NCI-H2227 treated with DMSO at 0.1 percent for 48 hours (cell line): ENCODE data around the gene TBX2.
"Not testable (repeated sequence)": the region's sequence is repeated elsewhere in the genome, so short reads cannot be mapped to it uniquely, and the experiment has no call there.

Experiments
- DNase-seq: peaks from one replicate; lab custom pipeline; 2025; lab: John Stamatoyannopoulos, UW

Gene TBX2

DNA sequence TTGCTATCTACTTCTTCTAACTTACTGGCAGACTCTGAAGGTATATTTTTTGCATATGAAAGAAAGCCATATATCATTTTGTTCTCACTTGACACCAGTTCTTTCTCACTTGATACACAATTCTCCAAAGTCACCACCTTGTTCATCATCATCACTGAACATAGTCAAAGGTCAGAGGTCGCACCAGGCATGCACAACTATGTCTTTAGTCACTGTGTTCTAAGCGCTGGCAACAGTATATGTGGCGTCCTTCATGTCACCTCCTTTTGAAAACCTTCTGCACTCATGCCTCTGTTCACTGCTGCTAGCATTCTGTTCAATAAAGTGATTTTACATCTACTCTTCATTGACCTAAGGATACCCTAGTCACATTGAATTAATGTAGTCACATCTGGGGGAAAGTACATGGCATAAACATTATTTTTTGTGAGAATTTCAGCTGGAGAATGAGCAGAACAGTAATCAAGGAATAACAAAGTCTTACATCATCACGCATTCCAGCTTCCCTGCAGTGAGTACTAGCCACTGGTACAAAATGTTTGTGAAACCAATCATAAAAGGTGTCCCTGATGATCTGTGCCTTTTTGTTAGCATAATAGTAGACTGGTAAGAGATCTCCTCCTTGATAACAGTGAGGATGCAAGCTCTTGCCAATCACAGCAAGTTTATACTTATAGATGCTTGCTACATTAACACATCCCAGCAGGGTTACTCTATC lies 32.1 kb downstream of the TBX2 start:
- no peak for DNase-seq

DNA sequence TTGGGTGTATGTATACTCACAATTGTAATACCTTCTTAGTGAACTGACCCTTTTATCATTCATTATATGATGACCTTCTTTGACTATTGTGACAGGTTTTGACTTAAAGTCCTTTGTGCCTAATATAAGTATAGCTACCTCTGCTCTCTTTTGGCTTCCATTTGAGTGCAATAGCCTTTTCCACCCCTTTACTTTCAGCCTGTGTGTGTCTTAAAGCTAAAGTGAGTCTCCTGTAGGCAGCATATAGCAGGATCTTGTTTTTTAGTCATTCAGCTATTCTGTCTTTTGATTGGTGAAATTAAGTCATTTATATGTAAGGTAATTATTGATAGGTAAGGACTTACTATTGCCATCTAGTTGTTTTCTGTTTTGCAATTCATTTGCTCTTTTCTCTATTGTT lies 36.6 kb downstream of the TBX2 start:
- DNase-seq, result no peak

GRCh38 chr17:61436995-61437704 lies 37.5 kb downstream of the TBX2 start:
- no peak for DNase-seq

DNA sequence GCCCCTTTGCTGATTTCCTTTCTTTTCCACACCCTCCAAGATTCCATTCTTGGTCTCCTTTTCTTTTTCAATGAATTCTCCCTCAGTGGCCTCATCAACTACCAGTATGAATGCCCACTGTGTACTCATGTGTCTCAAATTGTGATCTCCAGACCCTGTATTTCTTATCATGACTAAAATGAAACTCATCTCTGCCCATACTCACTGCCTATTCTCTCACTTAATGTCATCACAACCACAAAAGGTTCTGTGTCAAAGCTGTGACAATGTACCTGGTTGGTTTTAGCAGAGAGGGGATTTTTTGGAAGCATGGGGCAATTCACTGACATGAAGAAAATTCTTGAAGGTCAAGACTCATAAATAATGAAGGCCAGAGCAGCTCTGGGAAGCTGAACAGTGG lies 41.1 kb downstream of the TBX2 start:
- no peak for DNase-seq

GRCh38 chr17:61441507-61441906 lies 41.9 kb downstream of the TBX2 start:
- DNase-seq, result not testable (repeated sequence)

GRCh38 chr17:61442136-61442775 lies 42.6 kb downstream of the TBX2 start:
- no peak for DNase-seq

GRCh38 chr17:61442878-61443474 lies 43.3 kb downstream of the TBX2 start:
- no peak for DNase-seq

DNA sequence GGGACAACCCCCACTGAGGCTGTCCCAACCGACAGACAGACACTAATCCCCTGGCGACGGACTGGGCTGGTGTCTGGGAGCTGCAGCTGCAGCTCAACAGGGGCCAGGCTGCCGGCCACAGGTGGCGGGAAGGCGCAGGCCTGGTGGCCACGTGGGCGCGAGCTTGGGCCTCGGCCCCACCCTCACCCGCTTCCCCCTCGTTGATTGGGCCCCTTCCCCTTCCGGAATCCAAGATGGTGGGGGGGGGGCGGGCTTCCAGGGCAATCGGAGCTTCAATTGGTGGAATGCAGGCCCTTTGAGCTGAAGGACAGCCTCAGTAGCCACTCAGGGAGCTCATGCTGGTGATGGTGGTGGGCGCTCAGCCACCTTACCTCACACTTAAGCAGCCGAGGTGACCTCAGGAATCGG lies 43.8 kb downstream of the TBX2 start:
- DNase-seq, result no peak

- DNase-seq, result no peak
These were observed 44.4 kb downstream of the TBX2 start for GRCh38 chr17:61444075-61444474.

DNA sequence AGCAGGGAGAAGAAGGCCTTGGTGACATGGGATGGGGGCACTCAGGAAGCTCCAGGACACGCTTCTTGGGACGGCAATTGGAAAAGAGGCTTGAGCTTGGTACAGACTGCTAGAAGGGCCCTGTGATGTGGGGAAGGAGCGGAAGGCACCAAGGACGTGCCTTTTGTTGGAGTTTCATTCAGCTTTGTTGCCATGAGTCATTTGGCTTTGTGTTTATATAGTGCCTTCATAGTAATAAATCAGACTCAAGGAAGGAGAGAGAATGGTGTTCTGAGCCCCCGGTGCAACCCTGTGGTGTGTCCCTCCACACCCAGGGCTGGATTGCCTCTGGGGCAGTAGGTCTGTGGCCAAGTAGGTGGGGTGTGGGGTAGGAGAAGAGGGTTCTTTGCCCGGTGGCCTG lies 45.2 kb downstream of the TBX2 start:
- DNase-seq, result no peak

- DNase-seq, result no peak
These were observed 47.7 kb downstream of the TBX2 start for GRCh38 chr17:61447358-61447757.

DNA sequence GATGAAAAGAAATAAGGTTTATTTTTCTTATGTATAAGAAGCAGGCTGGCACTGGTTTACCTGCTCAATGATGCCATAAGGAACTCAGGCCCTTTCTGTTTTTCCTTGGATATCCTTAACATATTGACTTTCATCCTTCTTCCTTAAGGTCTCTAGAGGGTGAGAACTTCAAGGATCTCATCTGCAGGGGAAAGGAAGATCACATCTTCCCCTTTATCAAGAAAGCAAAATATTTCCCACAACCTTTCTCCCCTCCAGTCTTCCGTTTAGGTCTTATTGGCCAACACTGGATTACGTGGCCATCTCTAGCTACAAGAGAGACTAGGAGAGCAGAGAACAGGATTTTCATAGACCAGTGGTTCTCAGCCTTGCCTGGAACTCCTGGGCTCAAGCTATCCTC lies 48.4 kb downstream of the TBX2 start:
- no peak for DNase-seq

DNA sequence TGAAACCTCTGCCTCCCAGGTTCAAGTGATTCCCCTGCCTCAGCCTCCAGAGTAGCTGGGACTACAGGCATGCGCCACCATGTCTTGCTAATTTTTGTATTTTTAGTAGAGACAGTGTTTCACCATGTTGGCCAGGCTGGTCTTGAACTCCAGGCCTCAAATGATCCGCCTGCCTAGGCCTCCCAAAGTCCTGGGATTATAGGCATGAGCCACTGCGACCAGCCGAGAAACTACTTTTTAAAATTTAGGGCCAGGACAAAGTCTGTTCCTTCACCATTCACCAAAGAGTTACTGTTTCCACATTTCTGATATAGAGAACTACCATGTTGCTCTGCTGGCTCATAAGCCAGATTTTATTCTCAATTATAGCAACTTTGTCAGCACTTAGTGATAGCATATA lies 49.5 kb downstream of the TBX2 start:
- not testable (repeated sequence) for DNase-seq

GRCh38 chr17:61449707-61450640 lies 50.3 kb downstream of the TBX2 start:
- no peak for DNase-seq

- DNase-seq, result no peak
These were observed 51.2 kb downstream of the TBX2 start for GRCh38 chr17:61450641-61451537.

DNA sequence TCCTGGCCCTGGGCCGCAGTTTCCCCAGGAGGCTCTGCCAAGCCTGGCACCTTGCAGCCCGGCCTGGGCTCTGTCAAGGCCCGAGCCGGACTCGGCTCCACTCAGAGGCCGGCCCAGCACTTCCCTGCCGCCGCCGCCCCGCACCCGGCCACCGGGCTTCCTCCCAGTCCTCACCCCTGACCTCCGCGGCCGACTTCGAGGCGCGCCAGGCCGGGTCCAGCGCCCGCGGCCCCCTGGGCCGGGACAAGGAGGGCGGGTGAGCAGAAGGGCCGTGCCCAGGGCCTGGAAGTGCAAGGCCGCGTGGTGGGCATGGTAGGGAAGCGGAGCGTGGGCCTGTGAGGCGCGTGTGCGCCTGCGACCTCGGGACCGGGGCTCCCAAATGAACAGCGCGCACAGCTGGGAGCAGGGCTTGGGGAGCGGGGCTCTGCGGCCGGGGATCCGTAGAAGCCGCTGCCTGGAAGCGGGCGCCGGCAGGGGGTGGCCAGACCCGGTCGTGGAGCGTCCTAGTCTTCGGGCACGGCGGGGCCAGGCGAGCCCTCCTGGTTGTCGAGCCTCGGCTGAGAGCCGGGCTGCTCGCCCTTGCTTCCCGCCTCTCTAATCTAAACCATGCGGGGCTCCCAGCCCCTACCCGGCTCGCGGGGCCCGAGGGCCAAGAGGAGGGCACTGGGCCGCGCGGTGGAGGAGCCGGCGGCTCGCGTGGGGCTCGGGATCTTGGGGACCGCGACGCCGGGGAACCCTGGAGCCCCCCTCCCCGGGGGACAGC lies 52.1 kb downstream of the TBX2 start:
- no peak for DNase-seq

- no peak for DNase-seq
These were observed 53.0 kb downstream of the TBX2 start, which contains the start of gene TBX4 for GRCh38 chr17:61452301-61453290. TSS of gene TBX4 (plus strand) at chr17:61452422. CDS start at chr17:61456491, 4,069 bp downstream.

DNA sequence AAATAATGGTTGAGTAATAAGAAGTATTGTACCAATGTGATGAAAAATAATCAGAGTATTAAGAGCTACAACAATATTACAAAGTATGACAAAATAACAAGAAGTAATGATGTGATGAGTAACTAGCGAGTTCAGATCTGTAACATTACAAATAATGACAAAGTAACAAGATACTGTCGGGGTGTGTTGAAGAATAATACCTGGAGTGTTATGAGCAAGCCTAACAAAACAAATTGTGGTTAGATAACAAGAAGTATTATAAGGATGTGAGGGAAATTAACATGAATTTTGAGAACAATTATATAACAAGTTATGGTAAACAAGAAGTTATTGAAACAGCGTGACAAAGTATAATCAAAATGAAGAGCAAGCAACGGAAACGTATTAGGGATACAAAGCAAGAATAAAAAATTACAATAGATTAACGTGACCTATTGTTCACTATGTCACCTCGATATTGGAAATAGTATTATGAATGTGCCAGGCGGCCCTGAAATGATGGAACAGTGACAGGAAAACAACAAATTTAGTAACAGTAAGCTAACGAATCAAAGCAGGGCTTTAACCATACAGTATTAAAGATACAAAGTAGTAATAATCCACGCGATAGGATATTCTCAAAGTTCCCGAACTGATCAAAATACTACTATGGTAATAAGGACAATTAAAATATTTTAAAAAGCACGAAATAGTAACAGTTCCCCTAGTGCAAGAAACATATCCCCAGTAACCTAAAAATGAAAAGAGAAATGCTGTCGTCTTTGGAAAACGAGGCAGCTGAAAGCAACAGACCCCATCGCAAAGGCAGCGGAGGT lies 54.1 kb downstream of the TBX2 start:
- DNase-seq, result no peak
